NCI-H1417 (cell line): Measurements from ENCODE around the gene SZT2.
"Not testable (repeated sequence)": the region's sequence is repeated elsewhere in the genome, so short reads cannot be mapped to it uniquely, and the experiment has no call there.

Source experiments
- DNase-seq, 3 experiments: peaks; one replicate each; lab custom pipeline; 2025; lab: John Stamatoyannopoulos, UW

The SZT2 gene

DNA sequence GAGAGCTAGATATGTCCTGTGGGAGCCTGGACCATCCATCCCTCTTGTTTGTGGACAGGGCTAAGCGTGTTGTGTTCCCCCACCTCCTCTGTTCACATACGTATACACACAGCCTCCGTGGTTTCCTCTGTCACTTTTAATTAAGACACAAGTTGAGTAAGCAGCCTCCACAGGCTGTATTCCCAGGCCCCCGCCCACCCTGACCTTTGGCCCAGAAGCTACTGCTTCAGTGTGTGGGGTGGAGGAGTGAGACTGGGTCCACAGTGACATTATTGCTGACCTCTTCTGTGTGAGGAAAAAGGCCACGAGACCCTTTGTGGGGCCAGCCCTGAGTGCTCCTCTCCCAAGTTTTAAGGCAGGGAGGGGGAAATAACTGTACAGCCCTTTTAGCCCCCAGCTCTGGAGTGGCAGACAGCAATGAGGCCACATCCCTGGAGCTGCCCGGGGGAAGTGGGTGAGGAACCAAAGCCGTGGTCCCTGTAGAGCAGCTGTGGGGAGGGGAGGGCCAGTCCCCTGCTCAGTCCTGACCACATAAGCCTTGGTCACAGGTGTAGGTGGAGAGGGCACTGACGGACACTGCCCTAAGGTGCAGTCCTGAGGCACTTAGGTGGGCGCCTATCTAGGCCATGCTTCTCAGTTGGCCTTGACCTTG, 26.3 kb upstream of the SZT2 start:
- no peak for DNase-seq

DNA sequence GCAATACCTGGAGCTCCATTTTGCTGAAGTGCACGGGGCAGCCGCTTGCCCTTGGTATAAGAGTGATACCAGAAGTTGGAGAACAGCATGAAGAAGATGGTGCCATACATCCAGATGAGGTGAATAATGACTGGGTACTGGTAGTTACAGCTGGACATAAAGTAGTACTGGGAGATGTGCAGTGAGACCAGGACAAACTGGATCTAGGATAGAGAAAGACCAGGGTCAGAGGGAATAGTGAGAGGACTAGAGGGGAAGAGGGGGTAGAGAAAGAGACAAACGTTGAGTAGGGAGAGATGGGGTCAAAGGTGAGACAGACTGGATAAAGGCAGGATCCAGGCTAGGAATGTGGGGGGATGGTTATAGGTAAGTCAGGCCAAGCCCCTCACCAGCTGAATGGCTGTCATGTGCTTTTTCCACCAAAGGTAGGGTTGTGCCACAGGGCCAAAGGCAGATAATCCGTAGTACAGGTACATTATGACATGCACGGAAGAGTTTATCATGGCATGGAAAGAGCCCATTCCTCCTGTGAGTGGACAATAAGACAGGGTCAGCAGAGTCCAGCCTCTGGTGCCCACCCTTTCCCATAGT, 25.7 kb upstream of the SZT2 start:
- DNase-seq: no peak

DNA sequence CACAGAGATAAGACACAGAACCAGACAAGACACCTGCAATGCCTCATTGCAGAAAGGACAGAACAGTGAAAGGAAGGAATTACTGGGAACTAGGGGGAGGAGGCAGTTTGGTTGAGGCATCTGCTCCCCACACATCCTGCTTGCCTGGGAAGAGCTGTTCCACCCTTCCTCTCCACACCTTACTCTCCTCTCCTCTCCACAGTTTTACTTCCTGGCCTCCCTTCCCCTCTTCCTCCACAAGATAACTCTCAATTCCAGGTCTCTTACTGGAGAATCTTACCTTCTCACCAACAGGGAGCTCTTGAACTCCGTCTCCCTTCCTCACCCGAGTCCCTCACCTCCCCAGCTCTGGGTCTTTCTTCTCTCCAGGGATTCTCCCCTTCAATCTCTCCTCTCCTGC, 24.0 kb upstream of the SZT2 start:
- DNase-seq: no peak

- no peak for DNase-seq
Observed at GRCh38 chr1:43366179-43366578, 23.5 kb upstream of the SZT2 start.

DNA sequence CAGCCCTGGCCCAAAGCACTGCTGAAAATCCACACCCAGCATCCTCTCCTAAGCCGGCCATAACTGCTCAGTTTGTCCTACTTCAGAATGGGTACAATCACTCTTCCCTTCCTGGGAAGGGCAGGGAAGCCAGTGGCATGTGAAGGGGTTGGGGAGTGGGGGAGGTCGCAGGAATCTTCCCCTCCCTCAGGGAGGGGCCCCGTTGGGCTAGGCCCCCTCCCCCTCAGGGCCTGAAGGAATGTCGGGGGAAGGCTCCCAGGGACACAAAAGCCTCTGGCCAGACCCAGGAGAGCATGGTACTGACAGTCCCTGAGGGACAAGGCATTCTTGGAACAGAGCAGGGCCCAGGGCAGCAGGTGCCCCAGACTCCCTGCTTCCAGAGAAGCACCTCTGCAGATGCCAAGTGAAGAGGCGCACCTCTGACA, 23.1 kb upstream of the SZT2 start:
- no peak for DNase-seq

DNA sequence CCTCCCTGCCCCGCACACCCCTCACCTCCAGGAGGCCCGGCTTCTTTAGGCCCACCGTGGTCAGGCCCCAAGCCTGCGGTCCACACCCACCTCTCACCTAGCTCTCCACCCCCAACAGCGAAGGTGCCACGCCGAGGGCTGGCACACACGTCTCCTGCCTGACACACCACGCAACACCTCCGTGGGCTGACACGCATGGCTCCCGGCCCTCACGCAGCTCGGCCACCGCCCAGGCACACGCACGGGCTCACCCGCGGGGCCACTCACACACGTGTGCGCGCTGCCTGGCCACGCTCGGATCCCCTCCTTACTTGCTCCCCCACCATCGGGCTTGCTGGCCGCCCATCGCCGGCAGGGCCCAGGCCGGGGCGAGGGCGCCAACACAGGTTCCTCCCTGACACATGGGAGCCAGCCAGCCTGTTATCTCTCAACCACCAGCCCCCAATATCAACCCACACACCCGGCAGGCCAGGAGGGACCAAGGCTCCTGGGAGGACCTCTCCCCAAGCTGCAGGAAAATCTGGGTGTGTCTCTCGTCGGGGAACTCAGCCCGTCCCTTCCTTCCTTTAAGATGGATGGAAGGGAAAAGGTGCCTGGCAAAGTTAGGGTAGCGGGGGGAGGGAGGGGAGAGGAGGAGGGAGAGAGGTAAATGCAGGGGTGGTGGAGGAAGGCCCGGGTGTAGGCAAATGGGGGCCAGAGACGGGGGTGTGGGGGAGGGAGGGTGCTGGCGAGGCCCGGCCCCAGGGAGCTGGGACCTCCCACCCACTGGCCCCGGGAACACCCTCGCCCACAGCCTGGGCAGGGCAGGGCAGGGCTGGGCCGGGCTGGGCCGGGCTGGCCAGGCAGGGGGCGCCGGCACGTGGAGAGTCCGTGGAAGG, 22.4 kb upstream of the SZT2 start:
- peak in 1 of 3 experiments; percentile 32 for DNase-seq

DNA sequence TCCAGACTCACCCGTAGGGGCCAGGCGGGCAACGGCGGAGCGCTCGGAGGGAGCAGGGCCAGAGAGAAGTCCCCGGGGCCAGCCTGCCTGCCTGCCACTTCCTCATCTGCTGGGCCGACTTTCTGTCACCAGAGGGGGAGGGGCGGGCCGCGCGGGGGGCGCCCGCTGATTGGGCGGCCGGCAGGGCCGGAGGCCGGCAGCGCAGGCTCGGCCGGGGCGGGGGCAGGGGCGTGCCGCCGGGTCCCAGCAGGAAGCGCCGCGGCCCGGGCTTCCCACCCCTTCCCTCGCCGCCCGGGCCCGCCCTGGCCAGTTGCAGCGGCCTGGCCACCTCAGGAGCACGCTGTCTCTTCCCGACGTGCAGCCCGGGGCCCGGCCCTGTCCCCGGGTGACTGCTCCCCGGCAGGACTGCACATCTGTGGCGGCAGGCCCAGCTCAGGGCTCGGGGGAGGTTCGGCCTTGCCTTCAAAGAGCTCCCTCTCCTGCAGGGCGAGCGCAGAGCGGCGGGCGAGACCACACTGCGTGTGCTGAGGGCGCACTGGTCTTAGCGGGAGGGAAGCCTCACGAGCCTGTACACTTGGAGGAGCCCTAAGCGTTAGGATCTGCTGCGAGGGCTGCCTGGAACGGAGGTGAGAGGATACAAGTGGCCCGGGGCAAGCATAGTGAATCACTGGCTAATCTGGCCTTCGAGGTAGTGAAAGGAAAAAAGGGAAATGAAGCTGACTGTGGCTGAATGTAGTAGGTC, 21.6 kb upstream of the SZT2 start, which contains the start of gene ELOVL1:
TSS of gene ELOVL1 (minus strand) at position 108 of the 742 bp plus-strand sequence. CDS start 2,402 bp downstream, outside the sequence.
- peak; percentile 84 to 95 (median 91) for DNase-seq

GRCh38 chr1:43368646-43369020, 21.1 kb upstream of the SZT2 start:
- DNase-seq: no peak

GRCh38 chr1:43369779-43370178, 19.9 kb upstream of the SZT2 start:
- DNase-seq: not testable (repeated sequence)

- peak in 1 of 3 experiments; percentile 19 for DNase-seq
Observed at GRCh38 chr1:43370564-43370963, 19.1 kb upstream of the SZT2 start.

- DNase-seq: no peak
Observed at GRCh38 chr1:43372172-43372571, 17.5 kb upstream of the SZT2 start.

GRCh38 chr1:43373066-43373940, 16.4 kb upstream of the SZT2 start:
- DNase-seq: no peak

GRCh38 chr1:43376723-43377235, 12.9 kb upstream of the SZT2 start:
- DNase-seq: no peak

GRCh38 chr1:43377831-43378230, 11.9 kb upstream of the SZT2 start:
- DNase-seq: no peak

DNA sequence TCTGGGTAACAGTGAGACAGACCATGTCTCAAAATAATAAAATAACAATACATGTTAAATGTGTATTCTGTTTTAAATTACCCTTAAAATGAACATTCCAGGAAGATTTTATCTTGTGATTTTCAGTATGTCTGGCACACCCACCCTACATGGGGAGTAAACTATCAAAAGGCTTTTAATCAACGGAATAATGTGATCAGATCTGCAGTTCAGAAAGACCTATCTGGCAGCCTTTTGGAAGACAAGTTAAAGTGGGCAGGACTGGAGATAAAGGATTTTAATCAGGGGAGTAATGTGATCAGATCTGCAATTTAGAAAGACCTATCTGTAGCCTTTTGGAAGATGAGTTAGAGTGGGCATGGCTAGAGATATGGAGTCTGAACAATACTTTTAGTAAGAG, 10.2 kb upstream of the SZT2 start:
- no peak for DNase-seq

DNA sequence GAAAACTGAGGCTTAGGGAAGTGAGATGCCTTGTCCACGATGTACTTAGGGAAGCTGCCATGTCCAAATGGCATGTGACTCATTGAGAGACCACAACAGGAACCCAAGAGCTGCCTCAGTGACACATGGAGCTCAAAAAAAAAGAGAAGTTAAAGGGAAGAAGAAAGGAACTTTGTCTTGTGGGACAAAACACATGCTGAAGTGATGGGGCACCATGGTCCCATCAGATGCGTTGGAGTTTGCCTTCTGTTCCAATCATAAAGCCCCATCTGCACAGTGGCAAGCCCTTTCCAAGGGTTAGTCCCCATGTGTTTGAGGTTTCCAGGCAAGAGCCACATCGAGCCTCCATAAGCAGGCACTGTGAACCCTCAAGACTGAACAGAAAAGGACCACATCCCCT, 8.1 kb upstream of the SZT2 start:
- DNase-seq: no peak

DNA sequence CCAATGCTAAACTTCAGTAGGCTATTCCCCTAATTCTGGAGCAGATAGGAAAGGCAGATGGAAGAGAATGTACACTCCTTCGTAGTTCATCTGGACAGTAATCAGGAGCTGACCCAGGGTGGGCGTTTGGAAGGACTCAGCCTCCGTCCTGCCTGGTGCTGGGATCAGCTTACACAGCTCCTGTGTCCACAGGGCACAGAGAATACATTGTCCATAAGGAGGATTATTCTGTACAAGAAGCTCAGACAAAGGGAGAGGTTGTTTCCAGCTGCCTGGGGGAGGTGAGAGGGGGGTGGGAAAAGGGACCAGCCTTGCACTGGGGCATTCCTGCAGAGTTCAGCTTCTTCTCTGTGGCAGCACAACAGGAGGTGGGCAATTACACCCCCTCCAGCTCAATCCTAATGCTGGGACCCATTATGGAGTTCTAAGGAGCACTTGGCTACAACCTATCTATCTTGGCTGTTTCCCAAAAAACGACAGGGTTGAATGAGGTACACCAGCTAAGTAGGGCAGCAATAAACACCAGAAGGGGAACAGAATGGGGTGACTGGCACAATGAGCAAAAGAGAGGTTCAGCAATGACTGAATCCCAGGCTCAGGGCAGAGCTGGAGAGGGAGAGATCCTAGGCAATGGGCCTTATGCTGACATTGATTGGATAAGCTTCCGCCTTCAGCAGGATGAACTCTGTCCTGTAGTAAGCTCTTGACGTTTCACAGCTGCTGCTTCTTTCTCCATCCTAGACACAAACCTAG, 7.5 kb upstream of the SZT2 start:
- DNase-seq: no peak

- peak in 1 of 3 experiments; percentile 27 for DNase-seq
Observed at GRCh38 chr1:43383449-43383848, 6.2 kb upstream of the SZT2 start.

GRCh38 chr1:43386676-43387075, 3.0 kb upstream of the SZT2 start:
- no peak for DNase-seq

DNA sequence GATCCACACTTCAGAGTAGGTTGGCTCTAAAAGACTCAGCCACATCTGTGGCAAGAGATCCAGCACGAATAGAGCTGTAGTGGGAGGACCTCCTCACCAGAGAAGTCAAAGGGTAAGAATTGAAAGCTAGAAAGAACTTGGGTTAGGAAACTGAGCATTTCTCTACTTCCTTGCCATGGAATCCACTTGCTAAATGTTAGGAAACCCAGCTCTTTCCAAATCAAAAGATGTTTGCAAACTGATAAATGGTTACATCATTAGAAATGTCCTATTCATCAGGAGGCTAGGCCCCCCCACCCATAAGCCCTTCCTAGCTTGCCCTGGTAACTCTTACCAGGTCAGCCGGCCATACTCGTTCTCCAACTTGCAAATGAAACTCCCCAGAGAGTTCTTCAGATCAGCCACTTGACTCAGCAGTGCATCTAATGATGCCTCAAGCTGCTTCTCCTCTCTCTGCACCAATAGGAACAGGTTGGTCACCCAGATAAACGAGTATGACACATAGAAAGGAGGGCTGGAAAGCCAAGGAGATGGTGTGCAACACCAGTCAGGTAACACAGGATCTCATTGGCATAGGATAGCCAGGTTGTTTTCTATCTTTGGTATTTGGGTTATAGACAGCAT, 1.6 kb upstream of the SZT2 start:
- DNase-seq: no peak
